ENCODE results near the gene HMX1. TPM values are rescaled to one million over a fixed set of nuclear protein-coding genes. Genes with fewer than 3 reads are reported as not detected.

The HMX1 gene
- total and polyA plus RNA-seq, 12 donors = 0.15 TPM; not detected in 11

GRCh38 chr4:8882239-8882638, 10.6 kb upstream of the HMX1 start:
- H3K9me3 ChIP-seq = peaks cover 0 to 7% (median 0%) of the 10 kb centered on the region in 11 donors
- no peak for ATAC-seq
- 12 to 18% methylated on average over 14 of the region's 14 CpGs for WGBS, 2 donors
- DNase-seq = no peak
- no peak overlapping the region for H3K27ac ChIP-seq
- TF ChIP-seq CTCF (IDR thresholded peaks at IDR 0.05) = no peak
- no peaks in the 10 kb centered on the region for H3K36me3 ChIP-seq
- peaks cover 7 to 88% (median 75%) of the 10 kb centered on the region in 7 donors for H3K27me3 ChIP-seq
- H3K4me3 ChIP-seq = no peak overlapping the region
- no peaks in the 10 kb centered on the region for H3K4me1 ChIP-seq
- intact Hi-C loops (cut with DNase I) = no loop called here

GRCh38 chr4:8880851-8881250, 9.2 kb upstream of the HMX1 start:
- Histone ChIP-seq H3K36me3 (no peaks in the 10 kb centered on the region), H3K4me3 (no peak overlapping the region), H3K27me3 (peaks cover 9 to 85% (median 80%) of the 10 kb centered on the region in 7 donors), H3K27ac (no peak overlapping the region), H3K4me1 (no peaks in the 10 kb centered on the region), H3K9me3 (no peaks in the 10 kb centered on the region)
- DNase-seq = no peak
- intact Hi-C loops (cut with DNase I) = no loop called here
- WGBS, 2 donors = 83 to 86% methylated on average over 9 of the region's 9 CpGs
- ATAC-seq = no peak
- no peak for TF ChIP-seq CTCF (IDR thresholded peaks at IDR 0.05)

GRCh38 chr4:8879574-8879973, 7.9 kb upstream of the HMX1 start:
- no peaks in the 10 kb centered on the region for H3K36me3 ChIP-seq
- H3K4me3 ChIP-seq = no peak overlapping the region
- no peak for DNase-seq
- no peak for ATAC-seq
- no peaks in the 10 kb centered on the region for H3K4me1 ChIP-seq
- H3K9me3 ChIP-seq = no peaks in the 10 kb centered on the region
- TF ChIP-seq CTCF (IDR thresholded peaks at IDR 0.05) = no peak
- 63 to 69% methylated on average over 8 of the region's 8 CpGs for WGBS, 2 donors
- intact Hi-C loops (cut with DNase I) = no loop called here
- no peak overlapping the region for H3K27ac ChIP-seq
- peaks cover 11 to 88% (median 85%) of the 10 kb centered on the region in 7 donors for H3K27me3 ChIP-seq

GRCh38 chr4:8878421-8878820, 6.8 kb upstream of the HMX1 start:
- Histone ChIP-seq H3K4me1 (no peaks in the 10 kb centered on the region), H3K27ac (no peak overlapping the region), H3K4me3 (no peak overlapping the region), H3K9me3 (no peaks in the 10 kb centered on the region), H3K27me3 (peaks cover 17 to 94% (median 89%) of the 10 kb centered on the region in 7 donors), H3K36me3 (no peaks in the 10 kb centered on the region)
- DNase-seq (no peak), ATAC-seq (no peak)
- no peak for TF ChIP-seq CTCF (IDR thresholded peaks at IDR 0.05)
- intact Hi-C loops (cut with DNase I) = no loop called here
- WGBS, 2 donors = 23 to 25% methylated on average over 11 of the region's 11 CpGs

GRCh38 chr4:8877780-8878040, 6.1 kb upstream of the HMX1 start:
- TF ChIP-seq CTCF (IDR thresholded peaks at IDR 0.05) = no peak
- peaks cover 0 to 2% (median 0%) of the 10 kb centered on the region in 9 donors for H3K4me1 ChIP-seq
- no peak for ATAC-seq
- no peak overlapping the region for H3K27ac ChIP-seq
- 1 to 3% methylated on average over 12 of the region's 12 CpGs for WGBS, 2 donors
- no peak for DNase-seq
- no peaks in the 10 kb centered on the region for H3K36me3 ChIP-seq
- H3K9me3 ChIP-seq = no peaks in the 10 kb centered on the region
- no peak overlapping the region for H3K4me3 ChIP-seq
- peaks cover 20 to 95% (median 94%) of the 10 kb centered on the region in 7 donors for H3K27me3 ChIP-seq
- intact Hi-C loops (cut with DNase I) = loop anchor here in 1 of 10 donors (1.0 kb wide), 1 partner anchor 15 kb away; no protein-coding TSS in a partner anchor

Data from heart right ventricle (tissue), 16 donors.